GM06990 (cell line): ENCODE measurements around the gene SMPD1.

Source experiments
- DNase-seq: peaks from one replicate; pipeline ENCODE4 v3.0.0-alpha.2; 2011; ENCODE audit not compliant: insufficient read length; ENCODE audit errors: extremely low read depth
- H3K27me3 ChIP-seq: replicated peaks from 2 replicates; pipeline ENCODE4 v1.6.0; 2011; ENCODE audit warnings: low read length; ENCODE audit not compliant: control insufficient read depth, insufficient read depth
- H3K36me3 ChIP-seq: 2 replicates; pipeline ENCODE4 v1.5.1; 2011; ENCODE audit warnings: low read length; ENCODE audit not compliant: control insufficient read depth, insufficient read depth
- H3K4me3 ChIP-seq: replicated peaks from 2 replicates; pipeline ENCODE4 v1.5.1; 2011; ENCODE audit warnings: low read depth, mild to moderate bottlenecking, control low read depth, low read length
- TF ChIP-seq, protein P1 (sequence below): IDR thresholded peaks from 2 replicates; pipeline ENCODE4 v1.5.1; 2011; ENCODE audit warnings: low read length, control low read depth, mild to moderate bottlenecking, inconsistent platforms; ENCODE audit not compliant: insufficient read depth, poor library complexity, severe bottlenecking

Gene SMPD1

DNA sequence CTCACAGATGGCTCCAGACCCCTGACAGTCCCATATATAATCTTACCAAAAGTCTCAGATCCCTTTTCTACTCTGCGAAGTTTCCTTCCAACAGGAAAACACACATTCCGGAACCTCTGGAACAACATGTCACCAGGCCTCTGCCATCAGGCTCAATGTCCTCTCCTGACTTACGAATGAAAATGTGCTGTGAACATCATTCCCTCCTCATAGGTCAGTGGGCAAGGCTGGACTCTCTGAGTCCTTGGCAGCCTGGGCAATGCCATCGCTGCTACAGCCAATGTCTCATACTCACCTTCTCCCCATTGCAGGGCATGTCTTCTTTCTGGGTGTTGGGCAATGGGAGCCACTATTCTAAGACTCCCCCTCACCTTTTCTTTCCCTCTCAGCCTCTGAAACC, 52.2 kb downstream of the SMPD1 start:
- DNase-seq: no peak
- TF ChIP-seq, protein P1, sequence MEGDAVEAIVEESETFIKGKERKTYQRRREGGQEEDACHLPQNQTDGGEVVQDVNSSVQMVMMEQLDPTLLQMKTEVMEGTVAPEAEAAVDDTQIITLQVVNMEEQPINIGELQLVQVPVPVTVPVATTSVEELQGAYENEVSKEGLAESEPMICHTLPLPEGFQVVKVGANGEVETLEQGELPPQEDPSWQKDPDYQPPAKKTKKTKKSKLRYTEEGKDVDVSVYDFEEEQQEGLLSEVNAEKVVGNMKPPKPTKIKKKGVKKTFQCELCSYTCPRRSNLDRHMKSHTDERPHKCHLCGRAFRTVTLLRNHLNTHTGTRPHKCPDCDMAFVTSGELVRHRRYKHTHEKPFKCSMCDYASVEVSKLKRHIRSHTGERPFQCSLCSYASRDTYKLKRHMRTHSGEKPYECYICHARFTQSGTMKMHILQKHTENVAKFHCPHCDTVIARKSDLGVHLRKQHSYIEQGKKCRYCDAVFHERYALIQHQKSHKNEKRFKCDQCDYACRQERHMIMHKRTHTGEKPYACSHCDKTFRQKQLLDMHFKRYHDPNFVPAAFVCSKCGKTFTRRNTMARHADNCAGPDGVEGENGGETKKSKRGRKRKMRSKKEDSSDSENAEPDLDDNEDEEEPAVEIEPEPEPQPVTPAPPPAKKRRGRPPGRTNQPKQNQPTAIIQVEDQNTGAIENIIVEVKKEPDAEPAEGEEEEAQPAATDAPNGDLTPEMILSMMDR: no peak
- no peaks in the 10 kb centered on the region for H3K27me3 ChIP-seq
- H3K36me3 ChIP-seq: no peaks in the 10 kb centered on the region
- no peak overlapping the region for H3K4me3 ChIP-seq

DNA sequence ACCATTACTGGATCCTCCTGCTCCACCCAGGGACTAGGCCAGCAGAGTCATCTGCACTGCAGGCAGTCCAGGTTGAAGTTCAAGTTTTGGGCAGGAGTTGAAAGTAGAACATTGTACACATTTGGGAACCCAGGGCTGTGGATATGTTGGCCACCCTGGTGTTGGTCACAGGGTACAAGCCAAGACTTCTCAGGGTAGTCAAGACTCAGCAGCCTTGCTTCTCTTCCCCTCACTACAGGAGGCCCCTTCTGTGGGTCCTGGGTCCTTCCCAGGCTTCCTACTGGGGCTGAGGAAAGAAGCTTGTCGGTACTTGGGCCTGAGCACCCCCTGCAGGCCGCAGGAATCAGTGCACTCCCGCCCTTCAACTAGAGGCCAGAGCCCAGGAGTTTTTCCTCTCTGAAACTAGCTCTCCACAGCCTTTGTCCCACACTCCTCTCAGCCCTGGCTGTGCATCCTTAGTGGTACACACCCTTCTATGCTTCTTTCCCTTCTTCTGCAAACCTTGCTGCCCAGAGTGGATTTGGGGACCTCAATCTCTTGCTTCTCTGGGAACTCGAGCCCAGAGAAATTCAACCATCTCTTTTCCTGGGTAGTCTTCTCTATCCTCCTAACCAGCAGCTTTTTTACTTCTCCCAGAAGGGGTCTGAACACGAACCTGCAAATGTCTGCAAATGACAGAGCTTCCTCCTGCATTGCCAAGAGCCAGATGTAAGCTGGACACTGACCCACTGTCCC, 53.2 kb downstream of the SMPD1 start:
- no peaks in the 10 kb centered on the region for H3K27me3 ChIP-seq
- TF ChIP-seq, protein P1: peak; percentile 94
- no peaks in the 10 kb centered on the region for H3K36me3 ChIP-seq
- no peak overlapping the region for H3K4me3 ChIP-seq
- DNase-seq: no peak
